WTC11 (cell line): ENCODE measurements around the gene SNX13. TPM values are rescaled to one million over a fixed set of nuclear protein-coding genes. Genes with fewer than 3 reads are reported as not detected.

Experiments
- ATAC-seq: fragments of 200-7000 bp; cut with Tn5 transposase; 2 replicates; pipeline ENCODE4 v1.10.0; 2021; ENCODE audit warnings: mild to moderate bottlenecking, moderate library complexity
- CTCF ChIA-PET: fragments of 300-600 bp; sonication (Branson Sonifier 250); formaldehyde crosslinking; loops from one replicate; lab custom pipeline; 2021; ENCODE audit warnings: antibody characterized with exemption; lab: Charles Lee
- POLR2A ChIA-PET: fragments of 350-600 bp; sonication (Branson Sonifier 250); formaldehyde crosslinking; loops from one replicate; lab custom pipeline; 2021; ENCODE audit warnings: antibody characterized with exemption; lab: Charles Lee
- DNase-seq: peaks from one replicate; pipeline ENCODE4 v3.0.0; 2021; ENCODE audit warnings: low spot score
- H3K27ac Mint-ChIP-seq: 2 replicates; pipeline ENCODE4 v1.8.0; 2021; ENCODE audit warnings: mixed read lengths
- H3K27me3 Mint-ChIP-seq: 2 replicates; pipeline ENCODE4 v1.8.0; 2021; ENCODE audit warnings: low read depth, mild to moderate bottlenecking, moderate library complexity, mixed read lengths
- H3K36me3 Mint-ChIP-seq: 2 replicates; pipeline ENCODE4 v1.8.0; 2021; ENCODE audit warnings: mixed read lengths
- H3K4me1 Mint-ChIP-seq: 2 replicates; pipeline ENCODE4 v1.8.0; 2022; ENCODE audit warnings: mixed read lengths
- H3K4me3 Mint-ChIP-seq: 2 replicates; pipeline ENCODE4 v1.8.0; 2021; ENCODE audit warnings: mild to moderate bottlenecking, moderate library complexity, mixed read lengths
- H3K9me3 Mint-ChIP-seq: 2 replicates; pipeline ENCODE4 v1.8.0; 2021; ENCODE audit warnings: mixed read lengths
- GABPB1 ChIP-seq: sonication (generic); formaldehyde crosslinking; IDR thresholded peaks from 2 replicates; pipeline ENCODE4 v1.8.1; 2023; ENCODE audit warnings: mild to moderate bottlenecking, missing genetic modification reagents
- IRF2 ChIP-seq: sonication (generic); formaldehyde crosslinking; IDR thresholded peaks from 2 replicates; pipeline ENCODE4 v1.8.0; 2022; ENCODE audit warnings: low read depth, missing genetic modification reagents, borderline replicate concordance
- JUN ChIP-seq: sonication (generic); formaldehyde crosslinking; IDR thresholded peaks from 2 replicates; pipeline ENCODE4 v1.8.0; 2023; ENCODE audit warnings: mild to moderate bottlenecking, missing genetic modification reagents
- MYBL2 ChIP-seq: sonication (generic); formaldehyde crosslinking; IDR thresholded peaks from 2 replicates; pipeline ENCODE4 v1.8.1; 2023; ENCODE audit warnings: mild to moderate bottlenecking, moderate library complexity, missing genetic modification reagents
- NR1H2 ChIP-seq: sonication (generic); formaldehyde crosslinking; IDR thresholded peaks from 2 replicates; pipeline ENCODE4 v1.9.0; 2021; ENCODE audit warnings: mild to moderate bottlenecking, moderate library complexity, missing genetic modification reagents
- NR2C2 ChIP-seq: sonication (generic); formaldehyde crosslinking; IDR thresholded peaks from 2 replicates; pipeline ENCODE4 v1.8.0; 2022; ENCODE audit warnings: mild to moderate bottlenecking, missing genetic modification reagents
- NR3C1 ChIP-seq: sonication (generic); formaldehyde crosslinking; conservative IDR thresholded peaks from 2 replicates; pipeline ENCODE4 v1.8.1; 2023; ENCODE audit warnings: low read depth, mild to moderate bottlenecking, missing genetic modification reagents
- RELA ChIP-seq: sonication (generic); formaldehyde crosslinking; IDR thresholded peaks from 2 replicates; pipeline ENCODE4 v1.8.1; 2022; ENCODE audit warnings: missing genetic modification reagents, mild to moderate bottlenecking, borderline replicate concordance
- SMAD4 ChIP-seq: sonication (generic); formaldehyde crosslinking; IDR thresholded peaks from 2 replicates; pipeline ENCODE4 v1.8.0; 2022; ENCODE audit warnings: mild to moderate bottlenecking, missing genetic modification reagents
- SP1 ChIP-seq: sonication (generic); formaldehyde crosslinking; conservative IDR thresholded peaks from 2 replicates; pipeline ENCODE4 v1.8.1; 2022; ENCODE audit warnings: missing genetic modification reagents
- ZBTB21 ChIP-seq: sonication (generic); formaldehyde crosslinking; IDR thresholded peaks from 2 replicates; pipeline ENCODE4 v1.8.1; 2023; ENCODE audit warnings: mild to moderate bottlenecking, missing genetic modification reagents, borderline replicate concordance
- ZNF263 ChIP-seq: sonication (generic); formaldehyde crosslinking; IDR thresholded peaks from 2 replicates; pipeline ENCODE4 v1.8.1; 2022; ENCODE audit warnings: low read depth, mild to moderate bottlenecking, moderate library complexity, missing genetic modification reagents
- ZNF396 ChIP-seq: fragments of 250-450 bp; sonication (Bioruptor Pico); IDR thresholded peaks from 2 replicates; pipeline ENCODE4 v1.8.0; 2021; ENCODE audit warnings: mild to moderate bottlenecking, moderate library complexity, borderline replicate concordance
- total RNA-seq: library from RNA; stranded (reverse); gene quantifications from 3 replicates; pipeline ENCODE4 v1.2.3, GENCODE V29; 2021
- TF ChIP-seq, protein P1 (sequence below): sonication (generic); formaldehyde crosslinking; IDR thresholded peaks from 2 replicates; pipeline ENCODE4 v1.8.1; 2023; ENCODE audit warnings: mild to moderate bottlenecking, missing genetic modification reagents
- TF ChIP-seq, protein P2 (sequence below): fragments of 250-450 bp; sonication (Bioruptor Pico); IDR thresholded peaks from 2 replicates; pipeline ENCODE4 v1.8.0; 2021; ENCODE audit warnings: mild to moderate bottlenecking
- TF ChIP-seq, protein P3 (sequence below): fragments of 250-450 bp; sonication (Bioruptor Pico); IDR thresholded peaks from 2 replicates; pipeline ENCODE4 v1.9.0; 2021; ENCODE audit warnings: mild to moderate bottlenecking
- TF ChIP-seq, protein P4 (sequence below): sonication (generic); formaldehyde crosslinking; IDR thresholded peaks from 2 replicates; pipeline ENCODE4 v1.8.1; 2022; ENCODE audit warnings: missing genetic modification reagents, borderline replicate concordance

Gene SNX13
- total RNA-seq, 1 experiment from 2014 or later, result 27.5 TPM

DNA sequence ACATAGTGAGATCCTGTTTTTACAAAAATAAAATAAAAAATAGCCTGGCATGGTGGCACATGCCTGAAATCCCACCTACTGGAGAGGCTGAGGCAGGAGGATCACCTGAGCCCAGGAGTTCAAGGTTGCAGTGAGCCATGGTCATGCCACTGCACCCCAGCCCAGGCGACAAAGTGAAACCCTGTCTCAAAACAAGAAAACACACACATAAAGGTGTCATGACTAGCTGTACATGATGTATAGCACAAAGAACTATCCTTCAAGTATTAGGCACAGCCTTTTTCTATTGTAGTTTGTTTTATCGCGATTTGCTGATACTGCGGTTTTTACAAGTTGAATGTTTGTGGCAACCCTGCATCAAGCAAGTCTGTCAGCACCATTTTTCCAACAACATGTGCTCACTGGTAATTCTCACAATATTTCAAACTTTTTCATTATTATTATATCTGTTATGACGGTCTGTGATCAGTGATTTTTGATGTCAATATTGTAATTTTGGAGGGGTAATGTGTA, 11.5 kb upstream of the SNX13 start:
- no peak overlapping the region for H3K4me3 Mint-ChIP-seq
- no peaks in the 10 kb centered on the region for H3K4me1 Mint-ChIP-seq
- DNase-seq (no peak), ATAC-seq (no peak)
- no peak overlapping the region for H3K27ac Mint-ChIP-seq
- no peaks in the 10 kb centered on the region for H3K36me3 Mint-ChIP-seq
- H3K27me3 Mint-ChIP-seq, result no peaks in the 10 kb centered on the region
- no peak for TF ChIP-seq JUN (CRISPR knock-in tag)
- TF ChIP-seq, protein P1, sequence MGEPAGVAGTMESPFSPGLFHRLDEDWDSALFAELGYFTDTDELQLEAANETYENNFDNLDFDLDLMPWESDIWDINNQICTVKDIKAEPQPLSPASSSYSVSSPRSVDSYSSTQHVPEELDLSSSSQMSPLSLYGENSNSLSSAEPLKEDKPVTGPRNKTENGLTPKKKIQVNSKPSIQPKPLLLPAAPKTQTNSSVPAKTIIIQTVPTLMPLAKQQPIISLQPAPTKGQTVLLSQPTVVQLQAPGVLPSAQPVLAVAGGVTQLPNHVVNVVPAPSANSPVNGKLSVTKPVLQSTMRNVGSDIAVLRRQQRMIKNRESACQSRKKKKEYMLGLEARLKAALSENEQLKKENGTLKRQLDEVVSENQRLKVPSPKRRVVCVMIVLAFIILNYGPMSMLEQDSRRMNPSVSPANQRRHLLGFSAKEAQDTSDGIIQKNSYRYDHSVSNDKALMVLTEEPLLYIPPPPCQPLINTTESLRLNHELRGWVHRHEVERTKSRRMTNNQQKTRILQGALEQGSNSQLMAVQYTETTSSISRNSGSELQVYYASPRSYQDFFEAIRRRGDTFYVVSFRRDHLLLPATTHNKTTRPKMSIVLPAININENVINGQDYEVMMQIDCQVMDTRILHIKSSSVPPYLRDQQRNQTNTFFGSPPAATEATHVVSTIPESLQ (CRISPR knock-in tag), result no peak
- TF ChIP-seq IRF2 (CRISPR knock-in tag), result no peak
- no peak for TF ChIP-seq ZBTB21 (CRISPR knock-in tag)
- no peak for TF ChIP-seq GABPB1
- TF ChIP-seq, protein P2, sequence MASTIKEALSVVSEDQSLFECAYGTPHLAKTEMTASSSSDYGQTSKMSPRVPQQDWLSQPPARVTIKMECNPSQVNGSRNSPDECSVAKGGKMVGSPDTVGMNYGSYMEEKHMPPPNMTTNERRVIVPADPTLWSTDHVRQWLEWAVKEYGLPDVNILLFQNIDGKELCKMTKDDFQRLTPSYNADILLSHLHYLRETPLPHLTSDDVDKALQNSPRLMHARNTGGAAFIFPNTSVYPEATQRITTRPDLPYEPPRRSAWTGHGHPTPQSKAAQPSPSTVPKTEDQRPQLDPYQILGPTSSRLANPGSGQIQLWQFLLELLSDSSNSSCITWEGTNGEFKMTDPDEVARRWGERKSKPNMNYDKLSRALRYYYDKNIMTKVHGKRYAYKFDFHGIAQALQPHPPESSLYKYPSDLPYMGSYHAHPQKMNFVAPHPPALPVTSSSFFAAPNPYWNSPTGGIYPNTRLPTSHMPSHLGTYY, result no peak
- TF ChIP-seq SP1, result no peak
- TF ChIP-seq, protein P3, sequence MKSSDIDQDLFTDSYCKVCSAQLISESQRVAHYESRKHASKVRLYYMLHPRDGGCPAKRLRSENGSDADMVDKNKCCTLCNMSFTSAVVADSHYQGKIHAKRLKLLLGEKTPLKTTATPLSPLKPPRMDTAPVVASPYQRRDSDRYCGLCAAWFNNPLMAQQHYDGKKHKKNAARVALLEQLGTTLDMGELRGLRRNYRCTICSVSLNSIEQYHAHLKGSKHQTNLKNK (CRISPR knock-in tag), result no peak
- no peak for TF ChIP-seq ZNF263 (CRISPR knock-in tag)
- ChIA-PET POLR2A (no interaction called here), CTCF (no interaction called here)
- H3K9me3 Mint-ChIP-seq, result no peaks in the 10 kb centered on the region

DNA sequence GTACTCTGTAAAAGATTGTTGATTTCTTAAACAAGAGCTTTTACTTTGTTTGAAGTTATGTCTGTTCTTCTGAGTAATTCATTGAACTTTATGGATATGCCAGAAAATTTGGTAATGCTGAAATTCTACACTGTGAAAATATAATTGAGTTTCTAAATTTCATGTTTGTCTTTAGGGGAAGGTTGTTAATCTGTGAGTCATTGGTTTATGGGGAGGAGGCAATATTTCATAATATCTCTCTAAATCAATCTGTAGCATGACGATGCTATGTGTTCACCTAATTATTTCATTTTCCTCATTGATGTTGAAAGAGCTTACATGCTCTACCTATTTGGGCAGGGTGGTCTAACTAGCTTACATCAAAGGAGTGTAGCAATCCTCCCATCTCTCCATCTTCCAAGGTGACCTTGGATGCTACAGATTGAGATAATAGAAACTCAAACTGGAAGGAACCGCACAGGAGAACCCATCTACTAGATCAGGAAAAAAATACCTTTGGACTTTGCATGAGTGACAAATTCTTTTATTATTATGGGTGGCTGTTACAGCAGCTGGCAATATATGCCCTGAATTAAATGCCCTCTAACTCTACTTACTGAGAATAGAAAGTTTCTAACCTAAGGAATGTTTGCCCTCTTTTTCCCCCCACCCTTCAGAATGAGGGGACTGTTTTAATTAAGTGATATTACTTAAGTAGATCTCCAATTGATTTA, 8.4 kb upstream of the SNX13 start:
- TF ChIP-seq SMAD4 (CRISPR knock-in tag), result no peak
- TF ChIP-seq NR2C2, result no peak
- TF ChIP-seq ZNF396 (CRISPR knock-in tag), result no peak
- no peak for TF ChIP-seq NR3C1 (CRISPR knock-in tag)
- TF ChIP-seq, protein P4, sequence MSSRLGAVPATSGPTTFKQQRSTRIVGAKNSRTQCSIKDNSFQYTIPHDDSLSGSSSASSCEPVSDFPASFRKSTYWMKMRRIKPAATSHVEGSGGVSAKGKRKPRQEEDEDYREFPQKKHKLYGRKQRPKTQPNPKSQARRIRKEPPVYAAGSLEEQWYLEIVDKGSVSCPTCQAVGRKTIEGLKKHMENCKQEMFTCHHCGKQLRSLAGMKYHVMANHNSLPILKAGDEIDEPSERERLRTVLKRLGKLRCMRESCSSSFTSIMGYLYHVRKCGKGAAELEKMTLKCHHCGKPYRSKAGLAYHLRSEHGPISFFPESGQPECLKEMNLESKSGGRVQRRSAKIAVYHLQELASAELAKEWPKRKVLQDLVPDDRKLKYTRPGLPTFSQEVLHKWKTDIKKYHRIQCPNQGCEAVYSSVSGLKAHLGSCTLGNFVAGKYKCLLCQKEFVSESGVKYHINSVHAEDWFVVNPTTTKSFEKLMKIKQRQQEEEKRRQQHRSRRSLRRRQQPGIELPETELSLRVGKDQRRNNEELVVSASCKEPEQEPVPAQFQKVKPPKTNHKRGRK, result no peak
- TF ChIP-seq RELA, result no peak
- TF ChIP-seq NR1H2, result no peak
- TF ChIP-seq, protein P1 (CRISPR knock-in tag), result no peak
- TF ChIP-seq MYBL2 (CRISPR knock-in tag), result no peak
- no peak for TF ChIP-seq GABPB1
- H3K4me3 Mint-ChIP-seq, result no peak overlapping the region
- H3K9me3 Mint-ChIP-seq, result no peaks in the 10 kb centered on the region
- POLR2A ChIA-PET, result no interaction called here
- no peak overlapping the region for H3K27ac Mint-ChIP-seq
- DNase-seq (no peak), ATAC-seq (no peak)
- CTCF ChIA-PET, result no interaction called here
- H3K36me3 Mint-ChIP-seq, result no peaks in the 10 kb centered on the region
- H3K4me1 Mint-ChIP-seq, result no peaks in the 10 kb centered on the region
- no peaks in the 10 kb centered on the region for H3K27me3 Mint-ChIP-seq
